Sigmoid colon (tissue), 7 donors: ENCODE data around the gene DIO3. TPM values are rescaled to one million over a fixed set of nuclear protein-coding genes. Genes with fewer than 3 reads are reported as not detected.
A peak's percentile ranks its signal among the peaks of the same experiment; 100 is the strongest.

Experiments used
- DNase-seq: peaks from one replicate; pipeline ENCODE4 v3.0.0-alpha.2; 2019
- H3K27ac ChIP-seq, 4 donors: fragments of 200-600 bp; sonication (generic); one replicate each; pipeline ENCODE4 v1.5.1; 2016 to 2019; ENCODE audit warnings: mild to moderate bottlenecking in 1 of 4
- H3K27me3 ChIP-seq, 3 donors: fragments of 200-600 bp; sonication (generic); one replicate each; pipeline ENCODE4 v1.5.1; 2019; ENCODE audit warnings: mild to moderate bottlenecking in 1 of 3
- H3K36me3 ChIP-seq, 4 donors: fragments of 200-600 bp; sonication (generic); one replicate each; pipeline ENCODE4 v1.5.1; 2016 to 2019
- H3K4me1 ChIP-seq, 4 donors: fragments of 200-600 bp; sonication (generic); one replicate each; pipeline ENCODE4 v1.5.1; 2017 to 2019
- H3K4me3 ChIP-seq, 4 donors: fragments of 200-600 bp; sonication (generic); one replicate each; pipeline ENCODE4 v1.5.1; 2017 to 2019; ENCODE audit warnings: mild to moderate bottlenecking in 2 of 4, moderate library complexity in 1 of 4
- H3K9me3 ChIP-seq, 4 donors: fragments of 200-600 bp in 3 of 4; sonication (generic) in 3 of 4; one replicate each; pipeline versions ENCODE4 v1.5.1 to v1.6.1; 2013 to 2019
- CTCF ChIP-seq, 4 experiments: fragments of 450-650 bp in 3 of 4; fragments of 200-600 bp in 1 of 4; IDR thresholded peaks; one replicate each; pipeline ENCODE4 v1.5.1; 2016 to 2019; ENCODE audit warnings: antibody characterized with exemption in 4 of 4, mild to moderate bottlenecking in 3 of 4, moderate library complexity in 2 of 4
- EP300 ChIP-seq, 4 donors: sonication (generic); formaldehyde crosslinking; IDR thresholded peaks; one replicate each; pipeline ENCODE4 v1.6.1; 2017; ENCODE audit warnings: antibody characterized with exemption in 4 of 4
- POLR2A ChIP-seq, 2 donors: fragments of 450-650 bp; IDR thresholded peaks; one replicate each; pipeline ENCODE4 v1.6.1; 2016; ENCODE audit warnings: antibody characterized with exemption in 2 of 2, mild to moderate bottlenecking in 2 of 2, moderate library complexity in 2 of 2
- POLR2AphosphoS5 ChIP-seq, 4 donors: sonication (generic); formaldehyde crosslinking; IDR thresholded peaks; one replicate each; pipeline ENCODE4 v1.6.1; 2017; ENCODE audit warnings: antibody characterized with exemption in 4 of 4
- WGBS, 2 donors: extraction: QIAGEN DNeasy Blood & Tissue Kit; methylation state at CpG; one replicate each; pipeline ENCODE4 v1.1.7; 2013; 5-methylcytosine and 5-hydroxymethylcytosine counted together
- intact Hi-C: fragments of 100-400 bp; cut with DNase I; formaldehyde crosslinking; loops from one replicate; pipeline ENCODE4 v1.15.1; 2023
- polyA plus RNA-seq, 3 donors: library from polyadenylated mRNA; stranded (reverse); fragments of 200-250 nt; gene quantifications; one replicate each; pipeline ENCODE4 v1.2.3, GENCODE V29; 2013
- total RNA-seq, 4 donors: library from RNA; depleted of rRNA; stranded (reverse); fragments of >200 nt; gene quantifications; one replicate each; pipeline ENCODE4 v1.1.0, GENCODE V29; 2016
- donor health status: healthy with polysubstance abuse.
- donor health status: Bipolar disorder and iron deficiency.
- donor health status: healthy.

Gene DIO3
- total and polyA plus RNA-seq, 7 donors = 0.23 to 6.0 (median 2.4) TPM

GRCh38 chr14:101556131-101556530, 5.2 kb upstream of the DIO3 start:
- Histone ChIP-seq H3K4me3 (no peak overlapping the region), H3K27ac (no peak overlapping the region), H3K4me1 (peaks cover 0 to 12% (median 5%) of the 10 kb centered on the region in 4 donors), H3K27me3 (peaks cover 1 to 46% (median 2%) of the 10 kb centered on the region in 3 donors), H3K9me3 (peaks cover 0 to 1% (median under 1%) of the 10 kb centered on the region in 4 donors), H3K36me3 (no peaks in the 10 kb centered on the region)
- no peak for TF ChIP-seq EP300 (IDR thresholded peaks at IDR 0.05)
- TF ChIP-seq POLR2A (IDR thresholded peaks at IDR 0.05) = no peak
- no peak for TF ChIP-seq CTCF (IDR thresholded peaks at IDR 0.05)
- no peak for TF ChIP-seq POLR2AphosphoS5 (IDR thresholded peaks at IDR 0.05)
- WGBS, 2 donors = 88 to 92% methylated on average over 10 of the region's 10 CpGs
- intact Hi-C loops = loop anchor here (5.0 to 10.0 kb wide), 4 partner anchors 99 to 891 kb away; no protein-coding TSS in a partner anchor
- no peak for DNase-seq

GRCh38 chr14:101556566-101557320, 4.6 kb upstream of the DIO3 start:
- intact Hi-C loops = loop anchor here (5.0 to 10.0 kb wide), 4 partner anchors 99 to 892 kb away; no protein-coding TSS in a partner anchor
- Histone ChIP-seq H3K27ac (no peak overlapping the region), H3K4me1 (peaks cover 0 to 12% (median 5%) of the 10 kb centered on the region in 4 donors), H3K36me3 (peaks cover 0 to 5% (median 1%) of the 10 kb centered on the region in 4 donors), H3K4me3 (no peak overlapping the region), H3K27me3 (peaks cover 8 to 52% (median 8%) of the 10 kb centered on the region in 3 donors), H3K9me3 (peaks cover 0 to 7% (median 7%) of the 10 kb centered on the region in 4 donors)
- DNase-seq = no peak
- TF ChIP-seq POLR2AphosphoS5 (IDR thresholded peaks at IDR 0.05) (no peak), EP300 (IDR thresholded peaks at IDR 0.05) (no peak), POLR2A (IDR thresholded peaks at IDR 0.05) (no peak), CTCF (IDR thresholded peaks at IDR 0.05) (no peak)
- 57 to 73% methylated on average over 13 of the region's 13 CpGs for WGBS, 2 donors

GRCh38 chr14:101557321-101557695, 4.0 kb upstream of the DIO3 start:
- TF ChIP-seq CTCF (IDR thresholded peaks at IDR 0.05) (no peak), EP300 (IDR thresholded peaks at IDR 0.05) (no peak), POLR2AphosphoS5 (IDR thresholded peaks at IDR 0.05) (no peak), POLR2A (IDR thresholded peaks at IDR 0.05) (no peak)
- DNase-seq = no peak
- Histone ChIP-seq H3K27ac (no peak overlapping the region), H3K27me3 (peaks cover 13 to 58% (median 13%) of the 10 kb centered on the region in 3 donors), H3K9me3 (peaks cover 0 to 13% (median 12%) of the 10 kb centered on the region in 4 donors), H3K4me3 (no peak overlapping the region), H3K4me1 (peaks cover 0 to 12% (median 5%) of the 10 kb centered on the region in 4 donors), H3K36me3 (peaks cover 0 to 10% (median 1%) of the 10 kb centered on the region in 4 donors)
- intact Hi-C loops = loop anchor here (5.0 to 10.0 kb wide), 4 partner anchors 100 to 893 kb away; no protein-coding TSS in a partner anchor
- WGBS, 2 donors = 86 to 93% methylated on average over 7 of the region's 7 CpGs

- Histone ChIP-seq H3K4me1 (peaks cover 0 to 12% (median 5%) of the 10 kb centered on the region in 4 donors), H3K27ac (no peak overlapping the region), H3K27me3 (peaks cover 21 to 66% (median 21%) of the 10 kb centered on the region in 3 donors), H3K36me3 (peaks cover 0 to 10% (median 1%) of the 10 kb centered on the region in 4 donors), H3K9me3 (peaks cover 0 to 17% (median 12%) of the 10 kb centered on the region in 4 donors), H3K4me3 (peak overlapping the region in 1 of 4 donors; percentile 60)
- intact Hi-C loops = loop anchor here (2.0 to 10.0 kb wide), 5 partner anchors 101 to 893 kb away; no protein-coding TSS in a partner anchor
- peak; percentile 77 for DNase-seq
- TF ChIP-seq POLR2A (IDR thresholded peaks at IDR 0.05) (no peak), POLR2AphosphoS5 (IDR thresholded peaks at IDR 0.05) (peak in 2 of 4 donors; percentile 21 to 48), CTCF (IDR thresholded peaks at IDR 0.05) (peak in 1 of 4 experiments; percentile 22)
- 82 to 90% methylated on average over 11 of the region's 11 CpGs for WGBS, 2 donors
Measured at GRCh38 chr14:101557811-101558738, 3.2 kb upstream of the DIO3 start.
